DMS114 treated with DMSO at 0.1 percent for 48 hours (cell line): ENCODE measurements around the gene C12orf57.
"Not testable (repeated sequence)": the region's sequence is repeated elsewhere in the genome, so short reads cannot be mapped to it uniquely, and the experiment has no call there.

Experiments used
- DNase-seq: peaks from one replicate; lab custom pipeline; 2025; ENCODE audit not compliant: unreplicated experiment; lab: John Stamatoyannopoulos, UW

The C12orf57 gene, protein sequence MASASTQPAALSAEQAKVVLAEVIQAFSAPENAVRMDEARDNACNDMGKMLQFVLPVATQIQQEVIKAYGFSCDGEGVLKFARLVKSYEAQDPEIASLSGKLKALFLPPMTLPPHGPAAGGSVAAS

DNA sequence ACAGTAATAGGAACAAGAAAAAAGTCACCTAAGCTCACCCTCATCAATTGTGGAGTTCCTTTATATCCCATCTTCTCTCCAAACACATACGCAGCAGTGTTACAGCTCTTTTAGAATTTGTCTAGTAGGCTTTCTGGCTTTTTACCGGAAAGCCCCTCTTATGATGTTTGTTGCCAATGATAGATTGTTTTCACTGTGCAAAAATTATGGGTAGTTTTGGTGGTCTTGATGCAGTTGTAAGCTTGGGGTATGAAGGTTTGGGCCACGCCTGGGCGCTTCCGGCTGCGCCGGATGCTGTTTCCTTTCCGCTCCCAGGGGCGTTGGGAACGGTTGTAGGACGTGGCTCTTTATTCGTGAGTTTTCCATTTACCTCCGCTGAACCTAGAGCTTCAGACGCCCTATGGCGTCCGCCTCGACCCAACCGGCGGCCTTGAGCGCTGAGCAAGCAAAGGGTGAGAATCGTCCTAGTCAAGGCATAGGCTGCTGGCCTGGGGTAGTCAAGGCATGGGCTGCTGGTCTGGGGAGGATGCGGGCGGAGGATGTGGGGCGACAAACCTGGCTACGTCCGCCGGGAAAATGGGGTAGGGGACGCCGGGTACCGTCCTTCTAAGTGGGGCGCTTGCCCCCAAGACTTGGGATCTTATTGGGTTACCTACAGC, at the start of gene C12orf57, which contains the start of gene RNU7-1:
Gene C12orf57, plus strand, starts transcription at position 301 of the 659 bp plus-strand sequence. Its CDS starts 100 bp downstream, at position 401.
Gene RNU7-1, plus strand, starts transcription at position 95 of the 659 bp plus-strand sequence.
- peak; percentile 98 for DNase-seq

DNA sequence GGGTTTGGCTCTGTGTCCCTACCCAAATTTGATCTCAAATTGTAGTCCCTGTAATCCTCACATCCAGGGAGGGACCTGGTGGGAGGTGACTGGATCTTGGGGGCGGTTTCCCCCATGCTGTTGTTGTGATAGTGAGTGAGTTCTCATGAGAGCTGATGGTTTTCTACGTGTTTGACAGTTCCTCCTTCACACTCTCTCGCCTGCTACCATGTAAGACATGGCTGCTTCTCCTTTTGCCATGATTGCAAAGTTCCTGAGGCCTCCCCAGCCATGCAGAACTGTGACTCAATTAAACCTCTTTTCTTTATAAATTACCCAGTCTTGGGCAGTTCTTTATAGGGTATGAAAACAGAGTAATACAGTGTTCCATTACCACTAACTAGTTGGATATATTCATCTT, 49.5 kb upstream of the C12orf57 start:
- DNase-seq, result no peak

DNA sequence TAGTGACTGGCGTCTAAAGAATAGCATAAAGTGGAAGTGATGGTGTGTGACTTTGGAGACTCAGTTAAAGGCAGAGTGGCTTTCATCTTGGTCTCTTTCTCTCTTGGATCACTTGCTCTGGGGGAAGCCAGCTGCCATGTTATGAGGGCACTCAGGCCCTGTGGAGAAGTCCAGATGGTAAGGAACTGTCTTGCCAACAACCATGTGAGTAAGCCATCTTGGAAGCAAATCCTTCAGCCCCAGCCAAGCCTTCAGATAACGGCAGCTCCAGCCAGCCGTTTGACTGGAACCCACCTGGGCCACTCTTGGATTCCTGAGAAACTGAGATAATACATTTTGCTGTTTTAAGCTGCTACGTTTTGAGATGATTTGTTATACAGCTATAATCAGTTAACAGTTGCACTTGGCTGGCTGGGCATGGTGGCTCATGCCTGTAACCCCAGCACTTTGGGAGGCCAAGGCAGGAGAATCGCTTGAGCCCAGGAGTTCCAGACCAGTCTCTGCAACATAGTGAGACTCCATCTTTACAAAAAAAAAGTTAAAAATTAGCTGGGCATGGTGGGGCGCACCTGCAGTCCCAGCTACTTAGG, 46.9 kb upstream of the C12orf57 start:
- no peak for DNase-seq

DNA sequence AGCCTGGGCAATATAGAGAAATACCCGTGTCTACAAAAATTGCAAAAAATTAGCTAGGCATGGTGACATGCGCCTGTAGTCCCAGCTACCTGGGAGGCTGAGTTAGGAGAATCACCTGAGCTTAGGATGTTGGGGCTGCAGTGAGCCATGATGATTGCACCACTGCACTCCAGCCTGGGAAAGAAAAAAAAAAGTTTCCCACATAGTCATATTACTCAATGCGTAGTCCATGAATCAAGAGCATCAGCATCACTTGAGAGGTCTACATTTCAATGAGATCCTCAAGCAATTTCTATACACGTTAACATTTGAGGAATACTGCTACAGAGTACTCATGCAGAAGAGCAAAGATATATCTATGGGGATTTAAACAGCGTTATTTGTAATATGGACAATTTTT, 44.4 kb upstream of the C12orf57 start:
- DNase-seq, result no peak

DNA sequence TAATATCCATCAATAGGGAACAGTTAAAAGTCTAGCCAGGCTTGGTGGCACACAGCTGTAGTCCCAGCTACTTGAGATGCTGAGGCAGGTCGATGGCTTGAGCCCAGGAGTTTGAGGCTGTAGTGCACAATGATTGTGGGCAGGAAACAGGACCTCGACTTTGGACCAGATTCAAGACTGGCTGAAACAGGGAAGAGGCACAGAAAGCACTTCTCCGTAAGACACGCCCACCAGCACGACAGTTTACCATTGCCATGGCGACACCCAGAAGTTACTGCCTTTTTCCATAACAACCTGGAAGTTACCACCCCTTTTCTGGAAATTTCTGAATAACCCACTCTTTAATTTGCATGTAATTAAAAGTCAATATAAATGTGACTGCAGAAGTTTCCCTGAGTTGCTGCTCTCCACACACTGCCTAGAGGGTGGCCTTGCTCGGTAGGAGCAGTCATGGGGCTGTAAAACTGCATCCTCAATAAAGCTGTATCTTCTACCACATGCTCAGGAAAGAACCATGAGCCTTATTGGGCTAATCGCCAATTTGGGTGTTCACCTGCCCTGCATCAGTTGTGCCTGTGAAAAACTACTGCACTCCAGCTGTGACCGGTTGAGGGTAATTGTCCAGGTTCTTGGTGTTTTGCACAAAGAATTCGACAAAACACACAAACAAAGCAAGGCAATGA, 43.8 kb upstream of the C12orf57 start:
- no peak for DNase-seq

DNA sequence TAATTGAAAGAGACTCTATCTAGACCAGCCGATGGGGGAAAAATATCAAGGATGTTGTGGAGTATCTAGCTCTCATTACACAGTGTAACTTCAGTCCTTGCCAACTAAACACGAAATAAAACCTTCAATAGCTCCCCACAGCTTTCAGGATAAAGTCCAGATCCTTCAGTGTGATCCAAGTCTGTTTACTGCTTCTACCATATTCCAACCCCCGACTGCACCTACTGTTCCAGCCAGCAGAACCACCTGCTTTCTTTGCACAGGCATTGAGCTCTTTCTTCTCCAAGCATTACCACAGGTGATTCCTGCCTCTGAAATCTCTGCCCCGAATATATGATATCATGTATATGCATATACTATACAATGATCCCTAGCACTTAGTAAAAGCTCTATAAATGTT, 41.4 kb upstream of the C12orf57 start:
- no peak for DNase-seq

DNA sequence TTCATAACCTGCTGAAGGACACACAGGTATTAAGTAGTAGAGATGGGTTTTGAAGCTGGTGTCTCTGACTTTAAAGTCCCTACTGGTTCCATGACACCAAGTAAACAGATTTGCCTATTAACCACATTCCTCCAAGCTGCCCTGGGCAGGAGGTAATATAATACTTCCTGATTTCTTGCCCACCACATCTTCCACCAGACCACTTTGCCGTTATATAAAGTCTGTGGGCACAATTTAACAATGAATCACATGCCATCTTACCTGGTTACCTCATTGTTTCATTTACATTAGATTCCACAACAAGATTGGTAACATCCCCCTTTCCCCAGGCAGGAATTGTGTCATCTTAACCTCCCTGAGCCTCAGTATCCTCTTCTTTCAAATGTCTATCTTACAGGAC, 40.1 kb upstream of the C12orf57 start:
- no peak for DNase-seq

DNA sequence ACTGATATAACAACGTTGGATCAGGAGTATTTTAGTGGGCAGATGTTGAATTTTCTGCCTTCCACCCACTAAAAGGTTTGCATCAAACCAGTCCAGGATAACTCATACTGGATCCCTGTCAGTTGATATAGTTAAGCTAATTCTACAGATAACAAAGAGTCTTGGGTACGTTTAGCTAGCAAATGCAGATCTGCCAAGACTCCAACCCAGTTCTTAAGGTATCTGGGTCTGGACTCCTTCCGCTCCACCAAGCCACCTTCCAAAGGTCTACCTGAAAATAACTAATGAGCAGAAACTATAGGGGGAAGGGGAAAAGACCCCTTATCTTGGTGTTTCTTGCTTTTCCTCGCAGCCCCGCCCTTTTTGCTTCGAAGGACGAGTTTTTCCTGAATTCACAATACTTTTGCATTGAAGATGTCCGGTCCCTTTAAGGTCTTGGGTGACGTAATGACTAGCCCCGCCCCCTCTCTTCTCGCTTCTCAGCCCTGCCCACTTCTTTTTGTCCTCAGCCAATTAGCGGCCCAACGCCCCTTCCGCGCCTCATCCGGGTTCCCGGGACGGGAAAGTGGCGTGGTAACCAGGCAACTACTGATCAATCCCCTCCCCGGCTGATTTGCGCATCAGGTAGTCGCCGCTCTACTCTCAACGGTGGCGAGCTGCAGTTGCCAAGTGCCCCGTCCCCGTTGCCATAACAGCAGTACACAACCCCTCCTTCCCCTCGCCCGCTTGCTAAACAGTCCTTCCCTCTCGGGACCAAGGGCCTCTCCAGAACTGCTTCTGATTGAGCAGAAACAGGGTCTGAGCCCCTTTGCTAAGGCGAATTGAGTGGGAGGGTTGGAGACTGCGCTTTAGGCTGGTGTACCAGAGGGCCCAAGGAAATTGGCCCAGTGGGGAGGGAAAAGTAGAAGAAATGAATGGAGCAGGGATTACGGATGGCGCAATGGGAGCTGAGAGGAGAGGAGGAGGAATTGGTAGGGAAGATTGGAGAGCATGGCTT, 39.2 kb upstream of the C12orf57 start, which contains the start of gene LRRC23:
Gene LRRC23, plus strand, starts transcription at position 543 of the 997 bp plus-strand sequence. CDS start 812 bp downstream, outside the sequence.
- DNase-seq, result peak; percentile 97

DNA sequence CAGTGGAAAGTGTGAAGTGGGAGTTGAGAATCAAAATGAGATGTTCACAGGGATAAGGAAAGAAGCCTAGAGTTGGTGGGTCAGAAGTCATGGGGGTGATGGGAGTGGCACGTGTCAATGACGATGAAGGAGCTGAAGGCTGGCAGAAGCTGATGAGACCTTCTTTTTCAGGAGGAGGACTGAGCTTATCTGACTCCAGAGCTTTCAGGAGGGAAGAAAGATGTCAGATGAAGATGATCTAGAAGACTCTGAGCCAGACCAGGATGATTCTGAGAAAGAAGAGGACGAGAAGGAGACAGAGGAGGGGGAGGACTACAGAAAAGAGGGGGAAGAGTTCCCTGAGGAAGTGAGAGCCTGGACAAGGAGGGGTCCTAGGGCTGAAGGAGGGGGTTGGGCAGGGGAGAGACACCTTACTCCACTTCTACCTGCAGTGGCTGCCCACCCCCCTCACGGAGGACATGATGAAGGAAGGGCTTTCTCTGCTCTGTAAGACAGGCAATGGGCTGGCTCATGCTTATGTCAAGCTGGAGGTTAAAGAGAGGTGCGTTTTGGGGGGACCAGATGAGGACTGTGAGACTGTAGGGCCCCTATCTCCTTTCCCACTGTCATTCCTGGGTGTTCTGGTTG, 38.3 kb upstream of the C12orf57 start:
- DNase-seq, result no peak

DNA sequence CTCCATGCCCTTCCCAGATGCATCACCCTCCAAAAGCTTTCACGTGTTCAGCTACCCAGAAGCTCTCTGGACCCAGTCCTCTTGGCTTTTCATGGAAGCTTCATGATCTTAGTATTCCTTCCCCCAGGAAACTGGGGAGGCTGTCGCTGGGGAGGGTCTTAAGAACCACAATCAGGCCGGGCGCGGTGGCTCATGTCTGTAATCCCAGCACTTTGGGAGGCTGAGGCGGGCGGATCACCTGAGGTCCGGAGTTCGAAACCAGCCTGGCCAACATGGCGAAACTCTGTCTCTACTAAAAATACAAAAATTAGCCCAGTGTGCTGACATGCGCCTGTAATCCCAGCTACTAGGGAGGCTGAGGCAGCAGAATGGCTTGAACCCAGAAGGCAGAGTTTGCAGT, 35.7 kb upstream of the C12orf57 start:
- DNase-seq, result not testable (repeated sequence)

DNA sequence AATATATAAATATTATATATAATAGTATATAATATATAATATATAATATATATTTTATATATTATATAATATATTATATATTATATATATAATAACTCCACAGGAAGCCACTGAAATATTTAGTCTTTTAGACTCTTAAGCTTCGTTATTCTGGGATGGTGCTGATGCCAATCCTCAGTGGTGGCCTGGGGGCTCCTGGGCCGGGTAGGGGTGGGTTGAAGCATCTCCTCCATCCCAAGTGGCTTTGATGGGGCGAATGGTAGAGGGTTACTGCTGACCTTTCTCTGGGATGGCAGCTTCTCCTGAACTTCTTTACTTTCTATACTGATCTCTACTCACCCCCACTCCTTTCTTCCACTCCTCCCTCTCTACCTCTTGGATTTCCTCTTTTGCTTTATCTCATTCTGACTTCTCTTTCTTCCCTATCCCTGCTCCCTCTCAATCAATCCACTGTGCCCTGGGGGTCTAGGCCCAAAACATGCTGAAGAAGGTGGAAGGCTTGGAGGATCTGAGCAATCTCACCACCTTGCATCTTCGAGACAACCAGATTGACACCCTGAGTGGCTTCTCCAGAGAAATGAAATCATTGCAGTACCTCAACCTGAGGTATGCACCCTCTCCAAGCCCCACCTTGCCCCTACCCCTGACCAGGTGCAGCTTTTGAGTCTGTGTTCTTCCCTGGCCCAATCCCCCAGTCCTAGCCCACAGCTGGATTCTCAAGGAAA, 34.2 kb upstream of the C12orf57 start:
- no peak for DNase-seq

DNA sequence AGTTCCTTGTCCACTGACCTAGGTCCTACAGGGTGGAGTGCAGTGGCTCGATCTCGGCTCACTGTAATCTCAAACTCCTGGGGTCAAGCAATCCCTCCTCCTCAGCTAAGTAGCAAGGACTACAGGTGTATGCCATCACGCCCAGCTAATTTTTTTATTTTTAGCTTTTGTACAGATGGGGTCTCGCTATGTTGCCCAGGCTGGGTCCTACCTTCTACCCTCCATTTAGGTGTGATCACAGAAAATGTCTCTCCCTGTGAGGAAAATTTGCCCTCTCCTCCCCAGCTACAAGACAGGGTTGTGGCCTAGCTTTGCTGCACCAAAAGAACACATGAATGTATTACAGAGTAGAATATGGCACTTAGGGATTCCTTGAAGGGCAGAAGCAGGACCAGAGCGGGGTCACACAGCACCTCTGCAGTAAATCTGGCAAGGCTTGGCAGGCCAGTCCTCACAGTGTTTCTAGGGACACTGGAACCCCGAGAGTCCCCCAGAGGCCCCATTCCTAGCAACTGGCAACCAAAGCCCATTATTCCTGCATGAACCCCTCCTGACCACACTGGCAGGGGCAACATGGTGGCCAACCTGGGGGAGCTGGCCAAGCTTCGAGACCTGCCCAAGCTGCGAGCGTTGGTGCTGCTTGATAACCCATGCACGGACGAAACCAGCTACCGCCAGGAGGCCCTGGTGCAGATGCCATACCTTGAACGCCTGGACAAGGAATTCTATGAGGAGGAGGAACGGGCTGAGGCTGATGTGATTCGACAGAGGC, 31.5 kb upstream of the C12orf57 start:
- no peak for DNase-seq

DNA sequence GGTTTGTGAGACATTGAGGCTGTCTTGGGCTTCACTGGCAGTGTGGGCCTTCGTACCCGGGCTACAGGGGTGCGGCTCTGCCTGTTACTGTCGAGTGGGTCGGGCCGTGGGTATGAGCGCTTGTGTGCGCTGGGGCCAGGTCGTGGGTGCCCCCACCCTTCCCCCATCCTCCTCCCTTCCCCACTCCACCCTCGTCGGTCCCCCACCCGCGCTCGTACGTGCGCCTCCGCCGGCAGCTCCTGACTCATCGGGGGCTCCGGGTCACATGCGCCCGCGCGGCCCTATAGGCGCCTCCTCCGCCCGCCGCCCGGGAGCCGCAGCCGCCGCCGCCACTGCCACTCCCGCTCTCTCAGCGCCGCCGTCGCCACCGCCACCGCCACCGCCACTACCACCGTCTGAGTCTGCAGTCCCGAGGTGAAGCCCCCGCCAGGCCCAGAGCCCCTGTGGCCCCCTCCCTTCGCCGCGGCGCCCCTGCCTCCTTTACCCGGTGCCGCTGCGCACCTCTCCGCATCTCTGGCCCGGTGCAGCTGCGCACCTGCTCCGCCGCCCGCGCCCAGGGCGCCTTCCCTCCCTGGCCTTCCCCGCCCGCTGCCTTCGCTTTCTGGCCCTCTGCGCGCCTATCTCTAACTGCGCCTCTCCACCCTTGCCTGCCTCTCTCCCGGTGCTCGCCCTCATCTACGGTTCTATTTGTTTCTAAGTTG, 29.4 kb upstream of the C12orf57 start, which contains the start of gene ENO2:
Gene ENO2, plus strand, starts transcription at position 335 of the 701 bp plus-strand sequence. CDS start 1,253 bp downstream, outside the sequence.
- DNase-seq, result no peak

DNA sequence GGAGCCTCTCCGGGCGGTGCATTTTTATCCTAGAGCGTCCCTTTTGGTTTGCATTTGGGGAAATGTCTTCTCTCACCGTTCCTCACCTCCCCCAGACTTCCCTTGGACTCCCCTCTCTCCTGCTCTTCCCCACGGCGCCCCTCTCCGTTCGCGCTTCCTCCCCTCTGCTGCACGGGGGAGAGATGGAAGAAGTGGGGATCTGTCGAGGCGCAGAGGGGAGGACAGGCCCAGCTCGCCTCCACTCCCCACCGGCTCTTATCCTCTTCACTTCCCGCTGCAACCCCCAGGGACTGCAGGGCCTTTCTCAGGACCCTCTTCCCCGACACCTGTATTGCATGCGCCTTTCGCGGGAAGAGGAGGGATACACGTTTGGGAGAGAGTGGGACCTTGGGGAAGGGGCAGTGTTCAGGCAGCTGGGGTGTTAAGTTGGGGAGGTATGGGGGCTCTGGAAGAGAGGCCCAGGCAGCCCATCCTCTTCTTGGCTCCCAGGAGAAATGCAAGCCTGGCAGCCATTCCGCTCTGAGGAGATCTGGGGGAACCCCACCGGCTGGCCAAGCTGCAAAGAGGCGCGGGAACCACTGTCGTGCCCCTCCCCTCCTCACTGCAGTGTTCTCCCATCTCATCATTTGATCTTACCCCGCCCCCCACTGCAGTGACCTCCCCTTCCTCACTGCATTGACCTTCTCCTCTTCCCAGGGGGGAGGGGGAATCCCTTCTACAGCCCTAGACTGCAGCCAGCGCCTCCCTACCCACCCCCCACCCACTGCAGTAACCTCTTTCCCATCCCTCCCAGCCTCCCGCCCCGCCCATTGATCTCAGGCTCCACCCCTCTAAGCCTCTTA, 28.7 kb upstream of the C12orf57 start:
- no peak for DNase-seq

DNA sequence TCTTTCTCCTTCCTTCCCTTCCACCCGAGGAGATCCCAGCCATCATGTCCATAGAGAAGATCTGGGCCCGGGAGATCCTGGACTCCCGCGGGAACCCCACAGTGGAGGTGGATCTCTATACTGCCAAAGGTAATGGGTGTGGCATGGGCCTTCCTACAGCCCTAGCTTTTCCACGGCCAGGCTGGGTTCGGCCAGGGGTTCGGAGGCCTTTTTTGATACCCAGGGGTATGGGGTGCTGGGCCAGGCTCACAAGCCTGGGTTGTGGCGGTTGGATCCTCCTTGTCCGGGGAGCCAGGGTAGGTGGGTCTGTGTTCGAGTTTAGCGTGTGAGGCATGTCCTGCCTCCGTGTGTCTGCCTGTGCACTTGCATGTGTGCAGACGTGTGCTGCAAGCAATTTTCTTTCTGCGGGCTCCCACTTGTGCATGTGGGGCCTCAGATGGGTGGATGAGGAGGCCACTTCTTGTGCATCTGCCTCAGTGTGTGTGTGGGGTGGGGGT, 28.0 kb upstream of the C12orf57 start:
- no peak for DNase-seq

DNA sequence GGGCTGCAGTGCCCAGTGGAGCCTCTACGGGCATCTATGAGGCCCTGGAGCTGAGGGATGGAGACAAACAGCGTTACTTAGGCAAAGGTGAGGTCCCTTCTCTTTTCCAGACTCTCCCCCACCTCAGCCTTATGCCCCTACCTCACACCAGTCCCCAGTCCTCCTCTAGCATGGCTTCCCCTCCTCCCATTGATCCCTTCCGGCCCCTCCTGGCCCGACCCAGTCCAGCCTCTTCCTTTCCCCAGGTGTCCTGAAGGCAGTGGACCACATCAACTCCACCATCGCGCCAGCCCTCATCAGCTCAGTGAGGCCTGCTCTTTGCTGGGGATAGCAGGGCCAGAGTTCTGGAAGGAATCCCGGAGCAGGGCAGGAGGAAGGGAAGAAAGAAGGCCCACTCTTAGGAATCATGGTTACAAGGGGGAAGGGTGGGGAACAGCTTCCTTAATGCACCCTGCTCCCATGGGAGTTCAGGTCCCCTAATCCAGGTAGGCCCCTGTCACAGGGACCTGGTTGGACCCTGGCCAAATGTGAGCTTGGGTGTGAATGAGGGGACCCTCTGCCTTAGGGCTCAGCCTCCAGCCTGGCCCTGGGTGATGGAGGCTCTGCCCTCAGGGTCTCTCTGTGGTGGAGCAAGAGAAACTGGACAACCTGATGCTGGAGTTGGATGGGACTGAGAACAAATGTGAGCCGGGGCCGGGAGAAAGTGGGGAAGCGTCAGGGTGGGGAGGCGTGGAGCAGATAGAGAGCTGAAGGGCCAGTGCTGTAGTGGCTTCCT, 27.2 kb upstream of the C12orf57 start:
- no peak for DNase-seq
